ENCODE results near the gene GPR179.

GPR179 gene

GRCh38 chr17:38334480-38335364 is 9.0 kb downstream of the GPR179 start:
- TF ChIP-seq CTCF (conservative IDR thresholded peaks at IDR 0.05; ENCODE audit: low read length) = no peak
- H3K4me3 ChIP-seq (ENCODE audit: low read length) = no peak overlapping the region
- DNase-seq (ENCODE audit: low read depth) = no peak

DNA sequence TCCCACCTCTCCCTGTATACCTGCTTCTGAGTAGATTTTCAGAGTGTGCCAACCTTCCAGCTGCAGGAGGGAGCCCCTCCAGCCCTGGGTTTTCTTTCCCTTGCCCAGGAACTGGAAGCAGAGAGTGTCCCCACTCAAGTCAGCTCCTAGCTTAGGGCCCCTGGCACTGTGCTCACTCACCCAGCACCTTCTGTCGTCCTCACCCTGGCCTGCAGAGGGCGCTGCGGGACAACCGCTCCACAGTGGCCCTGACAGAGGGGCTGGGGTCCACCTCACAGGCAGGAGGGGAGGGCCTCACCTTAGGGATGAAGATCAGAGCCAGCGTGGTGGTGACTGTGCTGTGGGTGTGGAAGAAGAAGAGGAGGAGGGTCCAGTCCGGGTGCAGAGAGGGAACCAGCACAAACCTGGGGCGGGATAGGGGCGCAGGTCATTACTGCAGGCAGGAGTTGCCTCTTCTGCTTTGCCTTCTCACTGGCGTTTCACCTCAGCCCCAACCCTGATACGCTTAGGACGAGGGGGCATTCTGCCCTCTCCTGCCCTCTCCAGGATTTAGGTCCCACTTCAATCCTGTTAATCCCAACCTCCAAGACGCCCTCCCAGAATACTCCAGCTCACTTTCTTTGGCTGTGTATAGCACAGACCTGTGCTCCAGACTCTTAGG is 10.0 kb downstream of the GPR179 start:
- TF ChIP-seq CTCF (conservative IDR thresholded peaks at IDR 0.05; ENCODE audit: low read length) = peak; percentile 47
- no peak for DNase-seq (ENCODE audit: low read depth)
- no peak overlapping the region for H3K4me3 ChIP-seq (ENCODE audit: low read length)

DNA sequence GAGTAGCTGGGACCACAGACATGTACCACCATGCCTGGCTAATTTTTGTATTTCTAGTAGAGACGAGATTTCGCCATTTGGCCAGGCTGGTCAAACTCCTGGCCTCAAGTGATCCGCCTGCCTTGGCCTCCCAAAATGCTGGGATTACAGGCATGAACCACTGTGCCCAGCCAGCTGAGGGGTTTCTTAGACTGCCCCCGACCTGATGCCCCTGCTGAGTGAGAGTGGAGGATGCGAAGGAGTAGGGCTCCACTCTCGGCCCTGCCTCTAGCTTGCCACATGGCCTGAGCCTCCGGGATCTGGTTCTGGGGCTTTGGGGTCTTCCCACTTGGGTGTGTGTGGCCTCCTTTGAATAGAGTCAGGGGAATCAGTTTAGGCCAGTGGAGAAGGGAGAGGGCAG is 11.0 kb downstream of the GPR179 start:
- TF ChIP-seq CTCF (conservative IDR thresholded peaks at IDR 0.05; ENCODE audit: low read length) = no peak
- no peak for DNase-seq (ENCODE audit: low read depth)

DNA sequence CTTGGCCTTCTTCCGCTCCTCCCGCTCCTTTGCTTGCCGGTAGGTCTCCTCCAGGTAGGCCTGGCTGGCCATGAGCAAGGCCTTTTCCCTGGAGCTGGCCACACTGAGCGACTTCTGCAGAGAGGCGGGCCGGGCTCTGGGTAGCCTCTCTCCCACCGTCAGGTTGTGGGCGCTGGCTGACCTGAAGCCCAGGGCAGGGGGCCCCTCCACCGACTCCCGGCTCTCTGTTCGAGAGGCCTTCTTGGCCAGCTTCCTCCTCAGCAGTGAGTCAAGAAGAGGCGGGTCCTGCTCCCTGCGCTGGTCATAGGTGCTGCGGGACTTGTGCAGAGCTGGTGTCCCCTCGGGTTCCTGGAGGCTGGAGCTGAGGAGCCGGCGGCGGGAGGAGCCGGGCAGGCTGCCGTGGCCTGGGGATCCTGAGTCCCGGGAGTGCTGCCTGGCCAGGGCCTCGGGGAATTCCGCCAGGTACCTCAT is 12.8 kb downstream of the GPR179 start:
- no peak overlapping the region for H3K4me3 ChIP-seq (ENCODE audit: low read length)
- DNase-seq (ENCODE audit: low read depth) = no peak
- TF ChIP-seq CTCF (conservative IDR thresholded peaks at IDR 0.05; ENCODE audit: low read length) = no peak

More for the DNA sequence above, 11.0 kb downstream of the GPR179 start:
- H3K4me3 ChIP-seq (ENCODE audit: low read length) = no peak overlapping the region

- no peak overlapping the region for H3K4me3 ChIP-seq (ENCODE audit: low read length)
- TF ChIP-seq CTCF (conservative IDR thresholded peaks at IDR 0.05; ENCODE audit: low read length) = no peak
- DNase-seq (ENCODE audit: low read depth) = no peak
Measured at GRCh38 chr17:38329808-38330730, 13.7 kb downstream of the GPR179 start.

GRCh38 chr17:38329284-38329683 is 14.5 kb downstream of the GPR179 start:
- no peak for DNase-seq (ENCODE audit: low read depth)
- TF ChIP-seq CTCF (conservative IDR thresholded peaks at IDR 0.05; ENCODE audit: low read length) = no peak
- no peak overlapping the region for H3K4me3 ChIP-seq (ENCODE audit: low read length)

Data from AG10803 (cell line).